Measurements from ENCODE around the gene TCN1. TPM values are rescaled to one million over a fixed set of nuclear protein-coding genes. Genes with fewer than 3 reads are reported as not detected.
"Not testable (repeated sequence)": the region's sequence is repeated elsewhere in the genome, so short reads cannot be mapped to it uniquely, and the experiment has no call there.

TCN1 gene
- total RNA-seq: not detected

DNA sequence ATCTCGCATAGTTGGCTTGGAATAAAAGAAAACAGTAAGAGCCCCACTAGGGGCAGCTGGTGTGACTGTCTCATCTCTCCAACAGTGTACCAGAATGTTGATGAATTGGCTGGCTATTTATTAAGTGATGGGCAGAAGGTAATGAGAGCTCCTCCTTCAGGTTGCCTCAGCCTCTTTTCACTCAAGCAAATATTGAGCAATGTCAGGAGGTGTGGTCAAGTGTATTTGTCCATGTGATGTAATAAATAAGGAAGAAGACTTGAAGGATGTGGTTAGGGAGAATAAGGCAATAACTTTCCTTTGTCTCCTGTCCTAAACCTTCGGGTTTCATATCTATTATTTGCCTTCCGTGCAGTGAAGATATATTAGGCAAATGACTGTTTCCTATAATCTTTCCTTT is at the start of gene TCN1:
Gene TCN1 (minus strand): TSS at position 91 of the 400 bp plus-strand sequence. CDS start 17 bp downstream, at position 74.
- no peaks in the 10 kb centered on the region for H3K36me3 ChIP-seq
- no peak for DNase-seq
- no peaks in the 10 kb centered on the region for H3K27me3 ChIP-seq
- H3K4me3 ChIP-seq: no peak within 1 kb of the TSS
- no peak within 1 kb of the TSS for H3K27ac ChIP-seq
- no peak for TF ChIP-seq POLR2A (IDR thresholded peaks at IDR 0.05)
- TF ChIP-seq, protein P1, sequence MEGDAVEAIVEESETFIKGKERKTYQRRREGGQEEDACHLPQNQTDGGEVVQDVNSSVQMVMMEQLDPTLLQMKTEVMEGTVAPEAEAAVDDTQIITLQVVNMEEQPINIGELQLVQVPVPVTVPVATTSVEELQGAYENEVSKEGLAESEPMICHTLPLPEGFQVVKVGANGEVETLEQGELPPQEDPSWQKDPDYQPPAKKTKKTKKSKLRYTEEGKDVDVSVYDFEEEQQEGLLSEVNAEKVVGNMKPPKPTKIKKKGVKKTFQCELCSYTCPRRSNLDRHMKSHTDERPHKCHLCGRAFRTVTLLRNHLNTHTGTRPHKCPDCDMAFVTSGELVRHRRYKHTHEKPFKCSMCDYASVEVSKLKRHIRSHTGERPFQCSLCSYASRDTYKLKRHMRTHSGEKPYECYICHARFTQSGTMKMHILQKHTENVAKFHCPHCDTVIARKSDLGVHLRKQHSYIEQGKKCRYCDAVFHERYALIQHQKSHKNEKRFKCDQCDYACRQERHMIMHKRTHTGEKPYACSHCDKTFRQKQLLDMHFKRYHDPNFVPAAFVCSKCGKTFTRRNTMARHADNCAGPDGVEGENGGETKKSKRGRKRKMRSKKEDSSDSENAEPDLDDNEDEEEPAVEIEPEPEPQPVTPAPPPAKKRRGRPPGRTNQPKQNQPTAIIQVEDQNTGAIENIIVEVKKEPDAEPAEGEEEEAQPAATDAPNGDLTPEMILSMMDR (IDR thresholded peaks at IDR 0.05): no peak
- no peaks in the 10 kb centered on the region for H3K4me1 ChIP-seq
- H3K9me3 ChIP-seq: peaks cover 0 to 5% (median 0%) of the 10 kb centered on the region in 4 donors

DNA sequence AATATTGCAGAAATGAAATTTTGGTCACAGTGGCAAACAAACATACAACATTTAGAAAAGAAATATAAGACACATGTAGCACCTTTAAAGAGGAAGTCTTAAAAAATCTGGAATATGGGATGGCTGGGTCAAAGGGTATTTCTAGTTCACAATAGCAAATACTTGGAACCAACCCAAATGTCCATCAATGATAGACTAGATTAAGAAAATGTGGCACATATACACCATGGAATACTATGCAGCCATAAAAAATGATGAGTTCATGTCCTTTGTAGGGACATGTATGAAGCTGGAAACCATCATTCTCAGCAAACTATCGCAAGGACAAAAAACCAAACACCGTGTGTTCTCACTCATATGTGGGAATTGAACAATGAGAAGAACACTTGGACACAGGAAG is 37.3 kb upstream of the TCN1 start:
- not testable (repeated sequence) for H3K36me3 ChIP-seq, H3K9me3 ChIP-seq, DNase-seq, H3K27ac ChIP-seq, H3K27me3 ChIP-seq, H3K4me1 ChIP-seq, H3K4me3 ChIP-seq

DNA sequence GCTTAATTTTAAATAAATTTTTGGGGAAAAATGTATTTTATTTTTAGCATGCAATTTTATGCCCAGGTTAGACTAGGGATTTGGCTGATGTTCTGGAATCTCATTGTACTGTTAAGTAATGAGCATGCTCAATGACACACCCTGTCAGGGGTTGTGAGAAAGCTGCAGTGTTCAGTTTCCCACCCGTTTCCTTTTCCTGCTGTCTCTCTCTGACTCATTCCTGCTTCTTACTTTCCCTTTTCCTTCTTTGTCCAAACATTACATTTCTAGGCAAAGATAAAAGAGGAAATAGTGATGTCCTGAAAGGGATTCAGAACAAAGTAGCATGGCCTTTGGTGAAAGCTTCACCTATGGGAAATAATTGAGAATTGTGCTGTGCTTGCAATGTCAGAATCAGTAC is 35.0 kb upstream of the TCN1 start:
- no peak for DNase-seq

GRCh38 chr11:59900366-59901126 is 34.3 kb upstream of the TCN1 start:
- H3K4me1 ChIP-seq: no peaks in the 10 kb centered on the region

More for the DNA sequence above, 35.0 kb upstream of the TCN1 start:
- Histone ChIP-seq H3K4me3 (no peak overlapping the region), H3K27ac (no peak overlapping the region), H3K9me3 (no peaks in the 10 kb centered on the region), H3K4me1 (no peaks in the 10 kb centered on the region), H3K36me3 (no peaks in the 10 kb centered on the region), H3K27me3 (no peaks in the 10 kb centered on the region)
- TF ChIP-seq, protein P1 (IDR thresholded peaks at IDR 0.05): no peak
- TF ChIP-seq POLR2A (IDR thresholded peaks at IDR 0.05): no peak

GRCh38 chr11:59899532-59899931 is 33.2 kb upstream of the TCN1 start:
- DNase-seq: no peak
- TF ChIP-seq, protein P1 (IDR thresholded peaks at IDR 0.05): no peak
- no peak for TF ChIP-seq POLR2A (IDR thresholded peaks at IDR 0.05)
- no peak overlapping the region for H3K27ac ChIP-seq
- no peaks in the 10 kb centered on the region for H3K36me3 ChIP-seq
- no peaks in the 10 kb centered on the region for H3K27me3 ChIP-seq
- no peaks in the 10 kb centered on the region for H3K4me1 ChIP-seq
- no peaks in the 10 kb centered on the region for H3K9me3 ChIP-seq
- no peak overlapping the region for H3K4me3 ChIP-seq

More at GRCh38 chr11:59900366-59901126, 34.3 kb upstream of the TCN1 start:
- TF ChIP-seq, protein P1 (IDR thresholded peaks at IDR 0.05): no peak
- no peak for TF ChIP-seq POLR2A (IDR thresholded peaks at IDR 0.05)
- no peaks in the 10 kb centered on the region for H3K36me3 ChIP-seq
- no peak overlapping the region for H3K4me3 ChIP-seq
- no peak for DNase-seq
- H3K9me3 ChIP-seq: no peaks in the 10 kb centered on the region
- H3K27me3 ChIP-seq: no peaks in the 10 kb centered on the region
- no peak overlapping the region for H3K27ac ChIP-seq

GRCh38 chr11:59898650-59899049 is 32.4 kb upstream of the TCN1 start:
- no peaks in the 10 kb centered on the region for H3K9me3 ChIP-seq
- TF ChIP-seq, protein P1 (IDR thresholded peaks at IDR 0.05): no peak
- no peak for TF ChIP-seq POLR2A (IDR thresholded peaks at IDR 0.05)
- no peak overlapping the region for H3K27ac ChIP-seq

More at GRCh38 chr11:59898650-59899049, 32.4 kb upstream of the TCN1 start:
- DNase-seq: no peak
- no peak overlapping the region for H3K4me3 ChIP-seq
- H3K27me3 ChIP-seq: no peaks in the 10 kb centered on the region
- no peaks in the 10 kb centered on the region for H3K36me3 ChIP-seq
- H3K4me1 ChIP-seq: no peaks in the 10 kb centered on the region

Data from Peyer's patch (tissue), 4 donors.